GM18870 (cell line): ENCODE data around the gene PYCR2.

Experiments used
- ATAC-seq: cut with Tn5 transposase; IDR thresholded peaks from one replicate; pipeline ENCODE4 v1.9.1; 2021; ENCODE audit warnings: moderate library complexity; ENCODE audit not compliant: unreplicated experiment

PYCR2 gene

GRCh38 chr1:225921734-225922709, 2.0 kb downstream of the PYCR2 start:
- no peak for ATAC-seq

DNA sequence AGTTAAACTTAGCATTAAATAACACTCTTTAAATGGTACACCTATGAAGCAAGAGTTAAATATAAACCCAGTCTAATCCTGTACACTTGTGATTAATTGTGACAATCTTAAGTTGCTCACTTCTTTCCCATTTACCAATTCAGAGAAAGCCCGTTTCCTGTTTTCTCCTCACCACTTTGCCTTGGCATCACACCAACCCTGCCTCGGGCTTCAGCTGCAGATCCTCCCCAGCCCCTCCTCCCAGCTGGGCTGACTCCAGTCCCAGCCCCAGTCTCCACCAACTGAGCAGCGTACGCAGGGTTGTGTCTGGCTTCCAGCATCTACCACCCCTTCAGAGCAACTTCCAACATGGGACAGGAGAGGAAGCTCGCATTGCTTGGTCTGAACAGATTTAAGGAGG, 4.1 kb downstream of the PYCR2 start:
- ATAC-seq = no peak

GRCh38 chr1:225918280-225918679, 5.8 kb downstream of the PYCR2 start:
- no peak for ATAC-seq

- ATAC-seq = no peak
These were observed 6.5 kb downstream of the PYCR2 start for GRCh38 chr1:225917536-225917935.

DNA sequence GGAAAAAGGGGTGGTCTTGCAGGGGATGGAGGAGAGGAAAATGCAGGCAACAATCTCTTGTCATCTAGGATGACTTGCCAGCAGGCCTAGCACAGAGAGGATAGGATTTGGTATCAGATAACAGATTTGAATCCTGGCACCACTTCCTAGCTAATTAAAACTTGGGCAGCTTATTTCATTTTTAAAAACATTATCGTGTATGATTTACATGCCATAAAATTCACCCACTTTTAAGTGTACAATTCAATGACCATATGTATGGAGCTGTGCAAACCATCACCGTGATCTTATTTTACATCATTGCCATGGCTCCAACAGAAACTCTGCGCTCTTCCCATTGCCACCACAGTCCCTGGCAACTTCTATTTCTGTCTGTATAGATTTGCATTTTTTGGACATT, 6.9 kb downstream of the PYCR2 start:
- ATAC-seq = no peak

DNA sequence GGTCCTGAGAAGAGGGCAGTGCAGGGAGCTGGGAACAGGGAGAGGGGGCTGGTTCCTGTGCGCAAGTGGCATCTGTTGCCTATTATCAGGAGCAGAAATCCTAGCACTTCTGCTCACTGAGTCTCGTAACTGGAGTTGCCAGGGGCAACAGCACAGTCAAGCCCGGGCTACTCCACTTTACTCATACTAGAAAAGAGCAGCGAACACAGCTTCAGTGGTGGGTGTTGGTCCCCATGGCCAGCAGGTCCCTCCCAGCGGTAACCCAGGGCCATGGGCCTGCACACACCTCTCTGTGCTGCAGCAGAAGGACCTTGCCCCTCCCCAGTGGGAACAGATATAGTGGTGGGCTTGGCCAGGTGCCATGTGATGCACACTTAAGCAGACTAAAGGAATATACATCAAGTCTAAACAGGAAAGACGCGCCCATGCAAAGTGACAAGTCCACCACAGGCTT, 8.5 kb downstream of the PYCR2 start:
- no peak for ATAC-seq

GRCh38 chr1:225914947-225915346, 9.1 kb downstream of the PYCR2 start:
- ATAC-seq = no peak

DNA sequence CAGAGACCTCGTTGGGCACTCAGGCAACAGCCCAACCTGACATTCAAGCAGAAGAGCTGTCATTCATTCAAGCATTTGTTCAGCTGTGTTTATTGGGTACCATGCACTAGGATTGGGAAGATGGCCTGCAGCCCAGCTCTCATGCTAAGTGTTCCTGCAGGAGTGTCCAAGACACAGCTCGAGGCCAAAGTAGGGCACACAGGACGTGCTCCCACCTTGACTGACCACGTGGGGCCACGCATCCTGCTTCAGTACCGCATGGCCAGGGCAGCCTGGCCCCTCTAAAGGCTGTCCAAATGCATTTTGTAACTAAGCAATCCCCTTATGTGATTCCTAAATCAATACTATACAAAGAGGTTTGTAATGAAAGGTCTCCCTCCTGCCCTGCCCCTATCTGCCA, 9.7 kb downstream of the PYCR2 start:
- ATAC-seq = no peak

GRCh38 chr1:225911191-225912130, 12.6 kb downstream of the PYCR2 start:
- no peak for ATAC-seq

GRCh38 chr1:225909477-225909876, 14.6 kb downstream of the PYCR2 start:
- ATAC-seq = no peak

- no peak for ATAC-seq
These were observed 15.3 kb downstream of the PYCR2 start for GRCh38 chr1:225908773-225909172.

DNA sequence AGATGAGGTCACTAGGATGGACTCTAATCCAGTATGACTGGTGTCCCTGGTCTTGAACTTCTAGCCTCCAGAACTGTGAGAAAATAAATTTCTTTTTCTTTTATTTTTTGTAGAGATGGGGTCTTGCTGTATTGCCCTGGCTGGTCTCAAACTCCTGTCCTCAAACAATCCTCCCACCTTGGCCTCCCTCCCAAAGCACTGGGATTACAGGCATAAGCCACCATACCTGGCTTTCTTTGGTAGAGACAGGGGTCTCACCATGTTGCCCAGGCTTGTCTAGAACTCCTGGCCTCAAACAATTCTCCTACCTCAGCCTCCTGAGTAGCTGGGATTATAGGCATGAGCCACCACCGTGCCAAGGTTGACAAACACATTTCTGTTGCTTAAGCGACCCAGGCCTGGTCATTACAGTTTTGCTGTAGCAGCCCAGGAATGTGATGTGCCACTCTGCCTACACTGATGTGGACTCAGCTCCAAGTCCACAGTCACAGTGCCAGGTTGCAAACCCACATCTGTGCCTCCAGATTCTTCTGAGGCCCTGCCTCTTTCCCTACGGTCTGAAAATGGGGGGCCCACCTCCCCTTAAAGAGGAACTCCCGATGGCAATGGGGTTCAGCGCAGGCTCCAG, 15.9 kb downstream of the PYCR2 start:
- no peak for ATAC-seq

- ATAC-seq = no peak
These were observed 16.7 kb downstream of the PYCR2 start for GRCh38 chr1:225907341-225907740.

- ATAC-seq = no peak
These were observed 17.6 kb downstream of the PYCR2 start for GRCh38 chr1:225906467-225906866.

DNA sequence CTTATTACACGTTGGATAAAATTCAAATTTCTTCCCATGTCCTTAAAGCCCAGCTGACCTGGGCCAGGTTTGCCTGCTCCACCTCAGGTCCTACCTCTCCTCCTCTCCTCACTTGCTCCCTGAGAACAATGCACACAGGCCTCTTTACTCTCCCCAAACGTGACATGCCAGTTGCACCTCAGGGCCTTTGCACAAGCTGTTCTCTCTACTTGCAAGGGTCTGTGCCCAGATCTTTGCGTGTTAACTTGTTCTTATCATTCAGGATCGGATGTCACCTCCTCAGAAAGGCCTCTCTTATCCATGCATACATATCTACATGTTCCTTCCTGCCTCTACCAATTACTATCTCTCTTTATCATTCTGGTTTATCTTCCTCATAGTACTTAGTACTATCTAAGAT, 20.4 kb downstream of the PYCR2 start:
- ATAC-seq = no peak

- no peak for ATAC-seq
These were observed 24.8 kb downstream of the PYCR2 start for GRCh38 chr1:225899044-225899925.

DNA sequence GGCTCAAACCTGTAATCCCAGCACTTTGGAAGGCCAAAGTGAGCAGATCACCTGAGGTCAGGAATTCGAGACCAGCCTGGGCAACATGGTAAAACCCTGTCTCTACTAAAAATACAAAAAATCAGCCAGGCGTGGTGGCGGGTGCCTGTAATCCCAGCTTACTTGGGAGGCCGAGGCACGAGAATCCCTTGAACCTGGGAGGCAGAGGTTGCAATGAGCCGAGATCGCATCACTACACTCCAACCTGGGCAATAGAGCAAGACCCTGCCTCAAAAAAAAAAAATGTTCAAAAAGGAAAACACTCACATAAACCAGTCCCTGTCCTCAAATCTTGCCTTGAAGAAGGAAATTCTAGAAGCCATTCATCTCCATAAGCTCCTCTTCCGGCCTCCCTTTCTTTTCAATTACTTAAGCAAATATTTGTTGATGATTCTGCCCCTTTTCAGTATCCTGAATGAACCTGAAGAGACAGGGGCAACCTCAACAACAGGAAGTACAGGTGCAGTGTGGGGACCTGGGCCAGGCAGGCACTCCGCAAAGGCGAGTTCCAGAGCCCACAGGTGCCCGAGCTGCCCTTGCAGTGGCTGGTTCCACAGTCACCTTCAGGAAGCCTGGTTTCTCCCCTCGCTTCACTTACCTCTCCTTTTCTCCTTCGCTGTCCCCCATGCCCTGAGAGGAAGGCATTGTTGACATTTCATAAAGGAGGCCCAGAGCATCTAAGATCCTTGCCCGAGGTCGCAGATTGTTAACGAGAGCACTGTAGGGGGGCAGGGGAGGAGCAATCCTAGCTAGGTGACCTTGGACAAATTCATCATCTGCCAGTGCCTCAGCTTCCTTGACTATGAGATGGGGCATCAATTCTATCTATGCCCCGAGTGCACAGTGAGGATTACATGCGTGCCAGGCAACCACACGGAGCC, 26.2 kb downstream of the PYCR2 start:
- ATAC-seq = no peak

- peak; percentile 100 for ATAC-seq
These were observed 27.0 kb downstream of the PYCR2 start for GRCh38 chr1:225896937-225897549.

DNA sequence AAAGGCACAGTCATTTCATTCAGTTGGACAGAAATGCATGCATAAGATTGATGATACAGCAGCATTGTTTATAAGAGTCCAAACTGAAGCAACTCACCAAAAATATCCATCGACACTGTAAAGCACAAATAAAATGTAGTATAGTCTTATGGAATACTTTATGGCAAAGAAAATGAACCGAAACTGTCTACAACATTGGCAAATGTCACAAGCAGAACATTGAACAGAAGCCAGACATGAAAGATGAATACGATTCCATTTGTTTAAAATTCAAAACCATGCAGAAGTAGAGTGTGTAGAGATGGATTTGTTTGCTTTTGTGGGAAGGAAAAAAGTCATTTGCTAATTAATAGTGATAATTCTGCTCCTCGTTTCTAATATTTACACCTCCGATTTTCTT, 27.6 kb downstream of the PYCR2 start:
- ATAC-seq = no peak
